Neural cell (in vitro differentiated cells): ENCODE measurements around the gene CERS5. TPM values are rescaled to one million over a fixed set of nuclear protein-coding genes. Genes with fewer than 3 reads are reported as not detected.

ENCODE experiments used
- H2AFZ ChIP-seq: fragments of 200-600, 300-800 bp; sonication (generic), shearing (Covaris generic); 2 replicates; pipeline ENCODE4 v1.6.0; 2014; ENCODE audit warnings: low read depth, mild to moderate bottlenecking, antibody characterized with exemption, low read length, moderate library complexity
- H3F3A ChIP-seq: fragments of 200-600 bp; shearing (Covaris generic); 2 replicates; pipeline ENCODE4 v1.6.1; 2016; ENCODE audit warnings: mild to moderate bottlenecking, moderate library complexity, mixed read lengths, antibody characterized with exemption, low read length; ENCODE audit not compliant: insufficient read depth, poor library complexity, severe bottlenecking
- H3K27ac ChIP-seq: fragments of 200-600, 300-800 bp; sonication (generic), shearing (Covaris generic); 2 replicates; pipeline ENCODE4 v1.5.1; 2014; ENCODE audit warnings: mild to moderate bottlenecking, low read length, moderate library complexity
- H3K27me3 ChIP-seq: fragments of 300-800, 200-600 bp; sonication (generic), shearing (Covaris generic); 2 replicates; pipeline ENCODE4 v1.6.0; 2014; ENCODE audit warnings: mild to moderate bottlenecking, low read depth, low read length, moderate library complexity; ENCODE audit not compliant: insufficient read depth
- H3K36me3 ChIP-seq: fragments of 300-800, 200-600 bp; sonication (generic), shearing (Covaris generic); 2 replicates; pipeline ENCODE4 v1.5.1; 2014; ENCODE audit warnings: mild to moderate bottlenecking, antibody characterized with exemption, low read length, moderate library complexity; ENCODE audit not compliant: insufficient read depth
- H3K4me2 ChIP-seq: fragments of 300-800, 200-600 bp; sonication (generic), shearing (Covaris generic); 2 replicates; pipeline ENCODE4 v1.6.0; 2014; ENCODE audit warnings: mild to moderate bottlenecking, low read length
- H3K4me3 ChIP-seq: fragments of 300-800, 200-600 bp; sonication (generic), shearing (Covaris generic); 2 replicates; pipeline ENCODE4 v1.5.1; 2014; ENCODE audit warnings: mild to moderate bottlenecking, low read length, moderate library complexity
- H3K79me2 ChIP-seq: fragments of 200-600 bp; shearing (Covaris generic); replicated peaks from 2 replicates; pipeline ENCODE4 v1.6.0; 2014; ENCODE audit warnings: mild to moderate bottlenecking, low read length, moderate library complexity; ENCODE audit not compliant: insufficient read depth
- H3K9ac ChIP-seq: fragments of 300-800, 200-600 bp; sonication (generic), shearing (Covaris generic); 2 replicates; pipeline ENCODE4 v1.6.1; 2016; ENCODE audit warnings: mild to moderate bottlenecking, low read length, mixed read lengths
- H3K9me2 ChIP-seq: fragments of 200-600 bp; shearing (Covaris generic); 2 replicates; pipeline ENCODE4 v1.6.1; 2016; ENCODE audit warnings: mild to moderate bottlenecking, low read length, mixed read lengths; ENCODE audit not compliant: insufficient read depth
- H3K9me3 ChIP-seq: fragments of 200-600, 300-800 bp; sonication (generic), shearing (Covaris generic); 2 replicates; pipeline ENCODE4 v1.6.1; 2016; ENCODE audit warnings: mild to moderate bottlenecking, mixed run types, low read length, moderate library complexity, mixed read lengths
- H4K20me1 ChIP-seq: fragments of 200-600 bp; shearing (Covaris generic); 2 replicates; pipeline ENCODE4 v1.6.1; 2016; ENCODE audit warnings: mild to moderate bottlenecking, mixed run types; ENCODE audit not compliant: insufficient read depth
- EP300 ChIP-seq: fragments of 450-650 bp; conservative IDR thresholded peaks from 2 replicates; pipeline ENCODE4 v1.6.1; 2014; ENCODE audit warnings: antibody characterized with exemption, mild to moderate bottlenecking, moderate library complexity; ENCODE audit not compliant: poor library complexity, severe bottlenecking
- EZH2 ChIP-seq: fragments of 200-600, 300-800 bp; shearing (Covaris generic), sonication (generic); IDR thresholded peaks from 2 replicates; pipeline ENCODE4 v1.6.1; 2014; ENCODE audit warnings: antibody characterized with exemption, low read length, borderline replicate concordance, mild to moderate bottlenecking; ENCODE audit not compliant: insufficient read depth, poor library complexity, severe bottlenecking
- MXI1 ChIP-seq: fragments of 450-650 bp; conservative IDR thresholded peaks from 2 replicates; pipeline ENCODE4 v1.6.1; 2014; ENCODE audit warnings: antibody characterized with exemption, mild to moderate bottlenecking; ENCODE audit not compliant: poor library complexity, severe bottlenecking
- POLR2AphosphoS5 ChIP-seq: IDR thresholded peaks from 2 replicates; pipeline ENCODE4 v1.6.1; 2012
- RAD21 ChIP-seq: fragments of 450-650 bp; conservative IDR thresholded peaks from 2 replicates; pipeline ENCODE4 v1.6.1; 2014; ENCODE audit warnings: antibody characterized with exemption, mild to moderate bottlenecking, moderate library complexity
- SMC3 ChIP-seq: fragments of 450-650 bp; conservative IDR thresholded peaks from 2 replicates; pipeline ENCODE4 v1.6.1; 2014; ENCODE audit warnings: antibody characterized with exemption, mild to moderate bottlenecking, moderate library complexity; ENCODE audit not compliant: poor library complexity
- TAF1 ChIP-seq: IDR thresholded peaks from 2 replicates; pipeline ENCODE4 v1.6.1; 2012; ENCODE audit warnings: low read depth
- polyA plus RNA-seq: library from polyadenylated mRNA; depleted of rRNA; stranded (reverse); fragments of >200 nt; gene quantifications from 2 replicates; pipeline ENCODE4 v1.2.3, GENCODE V29; 2014
- TF ChIP-seq, protein P1 (sequence below): fragments of 450-650 bp; IDR thresholded peaks from 2 replicates; pipeline ENCODE4 v1.5.1; 2014; ENCODE audit warnings: antibody characterized with exemption, mild to moderate bottlenecking, moderate library complexity; ENCODE audit not compliant: poor library complexity, severe bottlenecking
- TF ChIP-seq, protein P2 (sequence below): IDR thresholded peaks from 2 replicates; pipeline ENCODE4 v1.6.1; 2012; ENCODE audit warnings: borderline replicate concordance

CERS5 gene
- polyA plus RNA-seq, 1 donor from 2014 or later = 470 TPM

DNA sequence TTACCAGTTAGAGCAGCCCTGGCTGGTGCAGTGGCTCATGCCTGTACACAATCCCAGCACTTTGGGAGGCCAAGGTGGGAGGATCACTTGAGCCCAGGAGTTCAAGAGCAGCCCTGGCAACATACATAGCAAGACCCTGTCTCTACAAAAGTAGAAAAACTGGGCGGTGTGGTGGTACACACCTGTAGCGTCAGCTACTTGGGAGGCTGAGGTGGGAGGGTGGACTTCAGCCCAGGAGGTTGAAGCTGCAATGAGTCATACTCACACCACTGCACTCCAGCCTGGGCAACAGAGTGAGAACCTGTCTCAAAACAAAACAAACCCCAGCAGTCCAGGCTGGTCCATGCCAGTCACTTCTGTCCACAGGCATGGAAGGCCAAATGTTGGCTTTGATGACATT lies 47.8 kb downstream of the CERS5 start:
- no peaks in the 10 kb centered on the region for H3K9me3 ChIP-seq
- no peak overlapping the region for H3K4me3 ChIP-seq
- H3K36me3 ChIP-seq = no peaks in the 10 kb centered on the region
- no peaks in the 10 kb centered on the region for H3F3A ChIP-seq
- H3K27me3 ChIP-seq = no peaks in the 10 kb centered on the region
- no peak for TF ChIP-seq TAF1
- TF ChIP-seq MXI1 = no peak
- TF ChIP-seq POLR2AphosphoS5 = no peak
- no peak for TF ChIP-seq RAD21
- no peaks in the 10 kb centered on the region for H4K20me1 ChIP-seq
- no peak overlapping the region for H3K9ac ChIP-seq
- H3K4me2 ChIP-seq = no peak overlapping the region
- H3K9me2 ChIP-seq = no peaks in the 10 kb centered on the region
- H3K27ac ChIP-seq = no peak overlapping the region
- H2AFZ ChIP-seq = no peak overlapping the region
- peaks cover 2% of the 10 kb centered on the region for H3K79me2 ChIP-seq

DNA sequence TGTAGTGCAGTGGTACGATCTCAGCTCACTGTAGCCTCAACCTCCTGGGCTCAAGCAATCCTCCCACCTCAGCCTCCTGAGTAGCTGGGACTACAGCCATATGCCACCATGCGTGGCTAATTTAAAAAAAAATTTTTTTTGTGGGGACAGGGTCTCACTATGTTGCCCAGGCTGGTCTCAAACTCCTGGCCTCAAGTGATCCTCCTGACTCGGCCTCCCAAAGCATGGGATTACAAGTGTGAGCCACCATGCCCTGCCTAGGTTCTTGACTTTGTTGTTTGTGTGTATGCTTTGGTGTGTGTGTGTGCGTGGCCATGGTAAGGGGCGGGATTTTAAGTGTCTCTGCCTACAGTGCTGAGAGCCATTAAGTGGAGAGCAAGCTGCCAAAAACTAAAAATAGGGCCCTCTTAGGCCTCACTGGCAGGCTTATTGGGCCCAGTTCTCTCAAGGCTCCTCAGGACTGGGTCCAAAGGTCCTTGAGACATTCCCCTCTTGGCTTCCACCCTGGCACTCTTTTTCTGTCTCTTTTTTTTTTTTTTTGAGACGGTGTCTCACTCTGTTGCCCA lies 50.0 kb downstream of the CERS5 start:
- Histone ChIP-seq H2AFZ (no peak overlapping the region), H3F3A (no peaks in the 10 kb centered on the region), H3K4me2 (no peak overlapping the region), H3K9me3 (no peaks in the 10 kb centered on the region), H3K9me2 (no peaks in the 10 kb centered on the region), H3K9ac (no peak overlapping the region), H3K79me2 (peaks cover 4% of the 10 kb centered on the region), H4K20me1 (no peaks in the 10 kb centered on the region), H3K36me3 (no peaks in the 10 kb centered on the region), H3K27ac (no peak overlapping the region), H3K27me3 (no peaks in the 10 kb centered on the region), H3K4me3 (no peak overlapping the region)
- TF ChIP-seq EP300 (no peak), EZH2 (no peak), SMC3 (no peak), POLR2AphosphoS5 (no peak), MXI1 (no peak), TAF1 (no peak), RAD21 (no peak)
- TF ChIP-seq, protein P1, sequence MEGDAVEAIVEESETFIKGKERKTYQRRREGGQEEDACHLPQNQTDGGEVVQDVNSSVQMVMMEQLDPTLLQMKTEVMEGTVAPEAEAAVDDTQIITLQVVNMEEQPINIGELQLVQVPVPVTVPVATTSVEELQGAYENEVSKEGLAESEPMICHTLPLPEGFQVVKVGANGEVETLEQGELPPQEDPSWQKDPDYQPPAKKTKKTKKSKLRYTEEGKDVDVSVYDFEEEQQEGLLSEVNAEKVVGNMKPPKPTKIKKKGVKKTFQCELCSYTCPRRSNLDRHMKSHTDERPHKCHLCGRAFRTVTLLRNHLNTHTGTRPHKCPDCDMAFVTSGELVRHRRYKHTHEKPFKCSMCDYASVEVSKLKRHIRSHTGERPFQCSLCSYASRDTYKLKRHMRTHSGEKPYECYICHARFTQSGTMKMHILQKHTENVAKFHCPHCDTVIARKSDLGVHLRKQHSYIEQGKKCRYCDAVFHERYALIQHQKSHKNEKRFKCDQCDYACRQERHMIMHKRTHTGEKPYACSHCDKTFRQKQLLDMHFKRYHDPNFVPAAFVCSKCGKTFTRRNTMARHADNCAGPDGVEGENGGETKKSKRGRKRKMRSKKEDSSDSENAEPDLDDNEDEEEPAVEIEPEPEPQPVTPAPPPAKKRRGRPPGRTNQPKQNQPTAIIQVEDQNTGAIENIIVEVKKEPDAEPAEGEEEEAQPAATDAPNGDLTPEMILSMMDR = no peak
- TF ChIP-seq, protein P2, sequence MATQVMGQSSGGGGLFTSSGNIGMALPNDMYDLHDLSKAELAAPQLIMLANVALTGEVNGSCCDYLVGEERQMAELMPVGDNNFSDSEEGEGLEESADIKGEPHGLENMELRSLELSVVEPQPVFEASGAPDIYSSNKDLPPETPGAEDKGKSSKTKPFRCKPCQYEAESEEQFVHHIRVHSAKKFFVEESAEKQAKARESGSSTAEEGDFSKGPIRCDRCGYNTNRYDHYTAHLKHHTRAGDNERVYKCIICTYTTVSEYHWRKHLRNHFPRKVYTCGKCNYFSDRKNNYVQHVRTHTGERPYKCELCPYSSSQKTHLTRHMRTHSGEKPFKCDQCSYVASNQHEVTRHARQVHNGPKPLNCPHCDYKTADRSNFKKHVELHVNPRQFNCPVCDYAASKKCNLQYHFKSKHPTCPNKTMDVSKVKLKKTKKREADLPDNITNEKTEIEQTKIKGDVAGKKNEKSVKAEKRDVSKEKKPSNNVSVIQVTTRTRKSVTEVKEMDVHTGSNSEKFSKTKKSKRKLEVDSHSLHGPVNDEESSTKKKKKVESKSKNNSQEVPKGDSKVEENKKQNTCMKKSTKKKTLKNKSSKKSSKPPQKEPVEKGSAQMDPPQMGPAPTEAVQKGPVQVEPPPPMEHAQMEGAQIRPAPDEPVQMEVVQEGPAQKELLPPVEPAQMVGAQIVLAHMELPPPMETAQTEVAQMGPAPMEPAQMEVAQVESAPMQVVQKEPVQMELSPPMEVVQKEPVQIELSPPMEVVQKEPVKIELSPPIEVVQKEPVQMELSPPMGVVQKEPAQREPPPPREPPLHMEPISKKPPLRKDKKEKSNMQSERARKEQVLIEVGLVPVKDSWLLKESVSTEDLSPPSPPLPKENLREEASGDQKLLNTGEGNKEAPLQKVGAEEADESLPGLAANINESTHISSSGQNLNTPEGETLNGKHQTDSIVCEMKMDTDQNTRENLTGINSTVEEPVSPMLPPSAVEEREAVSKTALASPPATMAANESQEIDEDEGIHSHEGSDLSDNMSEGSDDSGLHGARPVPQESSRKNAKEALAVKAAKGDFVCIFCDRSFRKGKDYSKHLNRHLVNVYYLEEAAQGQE = no peak
